Activated CD4-positive, CD25-positive, alpha-beta regulatory T cell treated with anti-CD3 and anti-CD28 coated beads, Interleukin-2, amount 50 U/mL, for 24 hours (primary cell): ENCODE results near the gene SLC49A3.
"Not testable (repeated sequence)": the region's sequence is repeated elsewhere in the genome, so short reads cannot be mapped to it uniquely, and the experiment has no call there.

Experiments used
- ATAC-seq, 2 donors: fragments of 150-1000 bp; cut with Tn5 transposase; one replicate each; pipeline ENCODE4 v1.10.0; 2021; ENCODE audit warnings: mild to moderate bottlenecking in 1 of 2, moderate library complexity in 1 of 2

SLC49A3 gene

GRCh38 chr4:702618-703048 is 13.7 kb upstream of the SLC49A3 start:
- no peak for ATAC-seq

GRCh38 chr4:700587-701264 is 11.8 kb upstream of the SLC49A3 start:
- ATAC-seq = no peak

GRCh38 chr4:699816-700580 is 11.0 kb upstream of the SLC49A3 start:
- ATAC-seq = no peak

GRCh38 chr4:694341-694940 is 5.5 kb upstream of the SLC49A3 start:
- ATAC-seq = not testable (repeated sequence)

- no peak for ATAC-seq
Measured at GRCh38 chr4:692771-693554, 4.0 kb upstream of the SLC49A3 start.

GRCh38 chr4:689723-690122 is 772 bp upstream of the SLC49A3 start:
- ATAC-seq = no peak

GRCh38 chr4:687971-688853 is 739 bp downstream of the SLC49A3 start:
- peak in 1 of 2 donors; percentile 11 for ATAC-seq

GRCh38 chr4:687048-687970 is 1.6 kb downstream of the SLC49A3 start:
- no peak for ATAC-seq

GRCh38 chr4:686413-687040 is 2.4 kb downstream of the SLC49A3 start:
- no peak for ATAC-seq

- ATAC-seq = no peak
Measured at GRCh38 chr4:685679-686412, 3.1 kb downstream of the SLC49A3 start.

- ATAC-seq = no peak
Measured at GRCh38 chr4:684623-685327, 4.2 kb downstream of the SLC49A3 start.

- no peak for ATAC-seq
Measured at GRCh38 chr4:683982-684622, 4.8 kb downstream of the SLC49A3 start.

GRCh38 chr4:683247-683897 is 5.6 kb downstream of the SLC49A3 start:
- no peak for ATAC-seq

GRCh38 chr4:682490-683172 is 6.3 kb downstream of the SLC49A3 start:
- no peak for ATAC-seq

- no peak for ATAC-seq
Measured at GRCh38 chr4:681736-682451, 7.1 kb downstream of the SLC49A3 start.

- peak; percentile 54 to 57 for ATAC-seq
Measured at GRCh38 chr4:680928-681645, 7.9 kb downstream of the SLC49A3 start.
